ENCODE results near the gene CDX1. TPM values are rescaled to one million over a fixed set of nuclear protein-coding genes. Genes with fewer than 3 reads are reported as not detected.

Gene CDX1
- total and polyA plus RNA-seq, 2 of the 8 experiments (the other 6 are each of a cell fraction or from before 2014, with no cell fraction given): not detected

GRCh38 chr5:150161242-150162141 is 5.1 kb upstream of the CDX1 start:
- H3K79me2 ChIP-seq (ENCODE audit: control insufficient read depth in 1 of 2, insufficient read depth in 2 of 2, low read length in 2 of 2): no peaks in the 10 kb centered on the region
- peak overlapping the region; percentile 78 for H2AFZ ChIP-seq (ENCODE audit: low read length)
- POLR2A ChIA-PET (ENCODE audit: partially characterized antibody): interaction anchor here (1.1 kb wide), 1 partner anchor 55 kb away, joined by 3 read pairs; no protein-coding TSS in a partner anchor
- H3K4me2 ChIP-seq (ENCODE audit: insufficient read depth in 1 of 2, low read depth in 2 of 2, low read length in 2 of 2): peak overlapping the region in 1 of 2 experiments; percentile 37; a peak in 3 of 4 replicates
- no peak overlapping the region for H4K5ac ChIP-seq (ENCODE audit: insufficient read length, low read depth, low read length)
- FAIRE-seq (no peak), DNase-seq (ENCODE audit: low read depth in 1 of 2, low spot score in 2 of 2) (peak in 1 of 2 experiments; percentile 100)
- peak overlapping the region; percentile 9; the same call in 1 of the 2 replicates for H4K8ac ChIP-seq (ENCODE audit: extremely low read depth, insufficient read depth, low read length)
- H3K4me3 ChIP-seq (ENCODE audit: extremely low read depth in 1 of 4, insufficient read depth in 2 of 4, low read depth in 3 of 4, low read length in 4 of 4): peak overlapping the region in 1 of 4 experiments; percentile 10; a peak in 1 of 8 replicates
- no peak overlapping the region; the same call in 1 of the 2 replicates for H2BK12ac ChIP-seq (ENCODE audit: low read depth, low read length)
- no peaks in the 10 kb centered on the region for H3K36me3 ChIP-seq (ENCODE audit: control insufficient read depth in 2 of 4, insufficient read depth in 4 of 4, low read length in 3 of 4)
- H3K79me1 ChIP-seq (ENCODE audit: low read depth, low read length): no peaks in the 10 kb centered on the region
- H3K9ac ChIP-seq (replicated peaks in 1 of 4; ENCODE audit: extremely low read depth in 1 of 4, low read depth in 3 of 4, low read length in 3 of 4): no peak overlapping the region
- peaks cover 21 to 31% (median 26%) of the 10 kb centered on the region in 4 experiments for H3K27me3 ChIP-seq (replicated peaks in 1 of 4; ENCODE audit: control insufficient read depth in 3 of 4, extremely low read depth in 1 of 4, insufficient read depth in 3 of 4, low read length in 3 of 4)
- peaks cover 3 to 10% (median 6%) of the 10 kb centered on the region in 4 experiments for H3K4me1 ChIP-seq (replicated peaks in 1 of 4; ENCODE audit: control insufficient read depth in 3 of 4, insufficient read depth in 4 of 4, low read length in 3 of 4)
- H3K56ac ChIP-seq (replicated peaks; ENCODE audit: insufficient read length, low read depth, low read length): no peak overlapping the region
- H2BK5ac ChIP-seq (ENCODE audit: low read depth, low read length): no peak overlapping the region
- H3K9me3 ChIP-seq (ENCODE audit: insufficient read depth in 2 of 2, low read depth in 1 of 2, low read length in 1 of 2): no peaks in the 10 kb centered on the region
- no peak overlapping the region for H2BK20ac ChIP-seq (ENCODE audit: low read length)
- H3K23me2 ChIP-seq (ENCODE audit: low read depth, low read length): no peaks in the 10 kb centered on the region
- H3K14ac ChIP-seq (ENCODE audit: insufficient read length): no peak overlapping the region
- H2AK5ac ChIP-seq (ENCODE audit: low read depth, low read length): no peak overlapping the region
- H2BK15ac ChIP-seq (ENCODE audit: low read length): no peak overlapping the region; the same call in 1 of the 2 replicates
- WGBS, 2 experiments (ENCODE audit: extremely low coverage in 1 of 2, insufficient coverage in 1 of 2, insufficient read length in 1 of 2, insufficient replicate concordance in 2 of 2, low coverage in 1 of 2, low lambda C conversion rate in 2 of 2, missing lambda C conversion rate in 1 of 2): 28% methylated on average over 14 of the region's 14 CpGs; no CpG with 5 or more reads in 1 of the 2 experiments
- CTCF ChIA-PET (ENCODE audit: partially characterized antibody): interaction anchor here (0.5 to 15.3 kb wide), 54 partner anchors 9 to 293 kb away, joined by 3 to 372 read pairs (median 4); partner anchors contain the start of gene SLC6A7
- no peak overlapping the region for H3K18ac ChIP-seq (ENCODE audit: extremely low read depth, low read length)
- peaks cover 0 to 4% of the 10 kb centered on the region in 2 experiments for H4K20me1 ChIP-seq (replicated peaks in 1 of 2; ENCODE audit: control insufficient read depth in 1 of 2, insufficient read depth in 2 of 2, low read length in 2 of 2)
- no peak overlapping the region for H3K27ac ChIP-seq (ENCODE audit: low read depth, low read length)
- no peak overlapping the region for H4K91ac ChIP-seq (replicated peaks; ENCODE audit: insufficient read length, low read length)
- H2BK120ac ChIP-seq (replicated peaks; ENCODE audit: low read depth, low read length): no peak overlapping the region
- no peak overlapping the region for H3K23ac ChIP-seq (ENCODE audit: insufficient read length)
- no peak overlapping the region for H3K4ac ChIP-seq (replicated peaks; ENCODE audit: insufficient read length, low read depth, low read length)
- TF ChIP-seq USF2 (IDR thresholded peaks at IDR 0.05; ENCODE audit: low read length) (no peak), CBX5 (IDR thresholded peaks at IDR 0.05; ENCODE audit: low read depth, low read length) (no peak), KDM1A (IDR thresholded peaks at IDR 0.05; ENCODE audit: borderline replicate concordance, low read length) (no peak), SIRT6 (IDR thresholded peaks at IDR 0.05; ENCODE audit: low read length) (no peak), CTCF (IDR thresholded peaks at IDR 0.05; ENCODE audit: control extremely low read depth in 1 of 3, insufficient read depth in 1 of 3, low read depth in 1 of 3, low read length in 3 of 3) (peak in 2 of 3 experiments; percentile 92 to 99; a peak in 3 of 4 replicates), TCF12 (IDR thresholded peaks at IDR 0.05; ENCODE audit: low read depth, low read length) (no peak)

Measured in H1 (cell line).